HEK293T (cell line): ENCODE results near the gene PREX1.

Experiments
- BHLHE40 ChIP-seq: fragments of 450-650 bp; IDR thresholded peaks from 2 replicates; pipeline ENCODE4 v1.6.1; 2016; ENCODE audit warnings: mild to moderate bottlenecking, moderate library complexity, borderline replicate concordance
- FOXA1 ChIP-seq: fragments of 450-650 bp; IDR thresholded peaks from 2 replicates; pipeline ENCODE4 v1.6.1; 2016; ENCODE audit warnings: mild to moderate bottlenecking
- NFRKB ChIP-seq: fragments of 450-650 bp; IDR thresholded peaks from 2 replicates; pipeline ENCODE4 v1.6.1; 2016; ENCODE audit warnings: mild to moderate bottlenecking, moderate library complexity
- SUZ12 ChIP-seq: fragments of 450-650 bp; IDR thresholded peaks from 2 replicates; pipeline ENCODE4 v1.6.1; 2016; ENCODE audit warnings: mild to moderate bottlenecking

- TF ChIP-seq BHLHE40 (no peak), SUZ12 (no peak), NFRKB (no peak), FOXA1 (no peak)
Measured at GRCh38 chr20:48829940-48830339, 2.1 kb upstream of the PREX1 start.
